Sciatic nerve (tissue), 2 donors: ENCODE measurements around the gene SOX18. TPM values are rescaled to one million over a fixed set of nuclear protein-coding genes. Genes with fewer than 3 reads are reported as not detected.

Experiments used
- ATAC-seq: fragments of 200-7000 bp; cut with Tn5 transposase; one replicate; pipeline ENCODE4 v1.9.1; 2020; ENCODE audit warnings: mild to moderate bottlenecking, moderate library complexity
- DNase-seq: peaks from one replicate; pipeline ENCODE4 v3.0.0-alpha.2; 2020; ENCODE audit warnings: low spot score
- intact Hi-C: fragments of 100-400 bp; cut with DNase I; formaldehyde crosslinking; loops from one replicate; pipeline ENCODE4 v1.14.2; 2022
- total RNA-seq: library from RNA; stranded (reverse); fragmentation: NEBNext Ultra II Directional; extraction: Animal tissue kit (Norgen Biotek cat#: 25700); gene quantifications from one replicate; pipeline ENCODE4 v1.2.1, GENCODE V29; 2021
- donor health status: DM: no; HTN: no; CAD: no.
- donor health status: DM: no; HTN: no; CAD: no.

SOX18 gene
- total RNA-seq, 1 donor from 2014 or later = 134 TPM

- ATAC-seq = no peak
- intact Hi-C loops = no loop called here
Observed at GRCh38 chr20:64082126-64082731, 32.8 kb upstream of the SOX18 start.

GRCh38 chr20:64081624-64081964, 32.2 kb upstream of the SOX18 start:
- ATAC-seq (no peak), DNase-seq (no peak)
- intact Hi-C loops = no loop called here

More at GRCh38 chr20:64082126-64082731, 32.8 kb upstream of the SOX18 start:
- DNase-seq = no peak

GRCh38 chr20:64080813-64081623, 31.6 kb upstream of the SOX18 start:
- DNase-seq (no peak), ATAC-seq (no peak)
- intact Hi-C loops = no loop called here

- no peak for DNase-seq
- intact Hi-C loops = no loop called here
- ATAC-seq = peak; percentile 26
Observed at GRCh38 chr20:64080013-64080812, 30.8 kb upstream of the SOX18 start, which contains the start of gene OPRL1. TSS of gene OPRL1 (plus strand) at chr20:64080082. CDS start at chr20:64092721, 12,639 bp downstream.

- intact Hi-C loops = no loop called here
- ATAC-seq = peak; percentile 59
- peak; percentile 86 for DNase-seq
Observed at GRCh38 chr20:64079273-64080012, 30.0 kb upstream of the SOX18 start, which contains the start of gene RGS19. TSS of gene RGS19 (minus strand) at chr20:64079518. CDS start at chr20:64076886, 2,632 bp downstream.

- ATAC-seq (no peak), DNase-seq (no peak)
- intact Hi-C loops = loop anchor here (1.0 kb wide), 1 partner anchor 32 kb away; no protein-coding TSS in a partner anchor
Observed at GRCh38 chr20:64078934-64079272, 29.5 kb upstream of the SOX18 start.

- intact Hi-C loops = loop anchor here (1.0 kb wide), 1 partner anchor 31 kb away; no protein-coding TSS in a partner anchor
- ATAC-seq (no peak), DNase-seq (no peak)
Observed at GRCh38 chr20:64077876-64078551, 28.6 kb upstream of the SOX18 start.

GRCh38 chr20:64077541-64077875, 28.1 kb upstream of the SOX18 start:
- no peak for ATAC-seq
- intact Hi-C loops = no loop called here
- no peak for DNase-seq

- no peak for ATAC-seq
- DNase-seq = no peak
- intact Hi-C loops = no loop called here
Observed at GRCh38 chr20:64077094-64077493, 27.7 kb upstream of the SOX18 start.

GRCh38 chr20:64076061-64076997, 26.9 kb upstream of the SOX18 start:
- no peak for DNase-seq
- intact Hi-C loops = no loop called here
- ATAC-seq = no peak

- DNase-seq (no peak), ATAC-seq (no peak)
- intact Hi-C loops = no loop called here
Observed at GRCh38 chr20:64075556-64075955, 26.1 kb upstream of the SOX18 start.

- no peak for ATAC-seq
- intact Hi-C loops = no loop called here
- DNase-seq = no peak
Observed at GRCh38 chr20:64074963-64075362, 25.5 kb upstream of the SOX18 start.

- no peak for DNase-seq
- intact Hi-C loops = no loop called here
- ATAC-seq = no peak
Observed at GRCh38 chr20:64074184-64074789, 24.8 kb upstream of the SOX18 start.

- ATAC-seq (no peak), DNase-seq (no peak)
- intact Hi-C loops = no loop called here
Observed at GRCh38 chr20:64073476-64074183, 24.2 kb upstream of the SOX18 start.

- no peak for ATAC-seq
- intact Hi-C loops = no loop called here
- no peak for DNase-seq
Observed at GRCh38 chr20:64072498-64073063, 23.1 kb upstream of the SOX18 start.
